OCI-LY3 (cell line): ENCODE data around the gene PAQR5.

Experiments used
- H2AFZ ChIP-seq: fragments of 200-600, 300-600 bp; shearing (Covaris generic); 2 replicates; pipeline ENCODE4 v1.6.0; 2014; ENCODE audit warnings: antibody characterized with exemption, low read depth, low read length
- H3K27ac ChIP-seq: fragments of 200-600, 300-600 bp; sonication (generic); 2 replicates; pipeline ENCODE4 v1.5.1; 2014; ENCODE audit warnings: mild to moderate bottlenecking, low read length, moderate library complexity, mixed read lengths
- H3K27me3 ChIP-seq: fragments of 200-600, 300-600 bp; sonication (generic); 2 replicates; pipeline ENCODE4 v1.6.1; 2014; ENCODE audit warnings: low read depth, low read length, mixed read lengths
- H3K36me3 ChIP-seq: fragments of 200-600, 300-600 bp; sonication (generic); replicated peaks from 2 replicates; pipeline ENCODE3; 2014; ENCODE audit warnings: low read depth, low read length, mixed read lengths
- H3K4me1 ChIP-seq: fragments of 300-600, 200-600 bp; sonication (generic); 2 replicates; pipeline ENCODE4 v1.6.1; 2014; ENCODE audit warnings: low read length, mixed read lengths
- H3K4me2 ChIP-seq: fragments of 200-600, 300-600 bp; sonication (generic); 2 replicates; pipeline ENCODE4 v1.6.1; 2014; ENCODE audit warnings: low read length, mixed read lengths
- H3K4me3 ChIP-seq: fragments of 300-600, 200-600 bp; sonication (generic); 2 replicates; pipeline ENCODE4 v1.5.1; 2014; ENCODE audit warnings: antibody characterized with exemption, mild to moderate bottlenecking, low read length, moderate library complexity
- H3K79me2 ChIP-seq: fragments of 300-600, 200-600 bp; shearing (Covaris generic); 2 replicates; pipeline ENCODE4 v1.6.1; 2014; ENCODE audit warnings: mild to moderate bottlenecking, low read length, mixed read lengths
- H3K9ac ChIP-seq: fragments of 300-600, 200-600 bp; shearing (Covaris generic); 2 replicates; pipeline ENCODE4 v1.6.0; 2014; ENCODE audit warnings: mild to moderate bottlenecking, low read length, moderate library complexity
- H3K9me3 ChIP-seq: fragments of 200-600, 300-600 bp; shearing (Covaris generic); 2 replicates; pipeline ENCODE4 v1.6.1; 2014; ENCODE audit warnings: low read length, mixed read lengths; ENCODE audit not compliant: insufficient read depth
- H4K20me1 ChIP-seq: fragments of 200-600, 300-600 bp; sonication (generic); 2 replicates; pipeline ENCODE4 v1.6.1; 2016; ENCODE audit warnings: low read length, mixed read lengths; ENCODE audit not compliant: insufficient read depth
- CTCF ChIP-seq: fragments of 200-600, 300-600 bp; sonication (generic); IDR thresholded peaks from 2 replicates; pipeline ENCODE4 v1.5.1; 2014; ENCODE audit warnings: antibody characterized with exemption, low read length, low read depth
- EZH2phosphoT487 ChIP-seq: fragments of 200-600 bp; shearing (Covaris generic); IDR thresholded peaks from 2 replicates; pipeline ENCODE4 v1.6.1; 2018; ENCODE audit warnings: antibody characterized with exemption, mixed run types, low read depth

The PAQR5 gene

GRCh38 chr15:69400850-69401249 lies 102.1 kb downstream of the PAQR5 start:
- H3K79me2 ChIP-seq, result no peaks in the 10 kb centered on the region
- no peaks in the 10 kb centered on the region for H4K20me1 ChIP-seq
- H2AFZ ChIP-seq, result no peak overlapping the region
- H3K4me1 ChIP-seq, result no peaks in the 10 kb centered on the region
- H3K4me2 ChIP-seq, result no peak overlapping the region
- H3K9me3 ChIP-seq, result no peaks in the 10 kb centered on the region
- no peak overlapping the region for H3K9ac ChIP-seq
- TF ChIP-seq EZH2phosphoT487, result no peak
- no peak for TF ChIP-seq CTCF
- no peaks in the 10 kb centered on the region for H3K27me3 ChIP-seq
- no peak overlapping the region for H3K27ac ChIP-seq
- H3K36me3 ChIP-seq, result no peaks in the 10 kb centered on the region
- no peak overlapping the region for H3K4me3 ChIP-seq

GRCh38 chr15:69402816-69403215 lies 104.1 kb downstream of the PAQR5 start:
- H3K36me3 ChIP-seq, result no peaks in the 10 kb centered on the region
- H3K4me1 ChIP-seq, result no peaks in the 10 kb centered on the region
- H2AFZ ChIP-seq, result no peak overlapping the region
- no peaks in the 10 kb centered on the region for H3K27me3 ChIP-seq
- no peak overlapping the region for H3K4me3 ChIP-seq
- no peaks in the 10 kb centered on the region for H3K9me3 ChIP-seq
- H3K9ac ChIP-seq, result no peak overlapping the region
- no peaks in the 10 kb centered on the region for H3K79me2 ChIP-seq
- no peak overlapping the region for H3K27ac ChIP-seq
- no peak overlapping the region for H3K4me2 ChIP-seq
- TF ChIP-seq EZH2phosphoT487 (no peak), CTCF (no peak)
- H4K20me1 ChIP-seq, result no peaks in the 10 kb centered on the region

- Histone ChIP-seq H3K27me3 (no peaks in the 10 kb centered on the region), H2AFZ (no peak overlapping the region), H3K36me3 (no peaks in the 10 kb centered on the region), H3K4me3 (no peak overlapping the region), H3K9me3 (no peaks in the 10 kb centered on the region), H4K20me1 (no peaks in the 10 kb centered on the region), H3K79me2 (no peaks in the 10 kb centered on the region), H3K4me2 (no peak overlapping the region), H3K4me1 (no peaks in the 10 kb centered on the region), H3K27ac (no peak overlapping the region), H3K9ac (no peak overlapping the region)
- TF ChIP-seq EZH2phosphoT487 (no peak), CTCF (no peak)
These were observed 104.9 kb downstream of the PAQR5 start for GRCh38 chr15:69403594-69403993.

GRCh38 chr15:69405110-69405509 lies 106.4 kb downstream of the PAQR5 start:
- Histone ChIP-seq H3K9me3 (no peaks in the 10 kb centered on the region), H4K20me1 (no peaks in the 10 kb centered on the region), H2AFZ (no peak overlapping the region), H3K27me3 (no peaks in the 10 kb centered on the region), H3K79me2 (no peaks in the 10 kb centered on the region), H3K4me1 (peaks cover 2% of the 10 kb centered on the region), H3K4me3 (no peak overlapping the region), H3K27ac (no peak overlapping the region), H3K4me2 (no peak overlapping the region), H3K9ac (no peak overlapping the region), H3K36me3 (no peaks in the 10 kb centered on the region)
- TF ChIP-seq EZH2phosphoT487 (no peak), CTCF (no peak)
